Gastrocnemius medialis (tissue), 4 donors: ENCODE data around the gene PYCARD. TPM values are rescaled to one million over a fixed set of nuclear protein-coding genes. Genes with fewer than 3 reads are reported as not detected.
"Not testable (repeated sequence)": the region's sequence is repeated elsewhere in the genome, so short reads cannot be mapped to it uniquely, and the experiment has no call there.

Experiments
- ATAC-seq, 2 donors: fragments of 150-250 bp; one replicate each; pipeline ENCODE4 v1.9.1; 2016
- DNase-seq, 2 donors: peaks; one replicate each; pipeline ENCODE4 v3.0.0-alpha.2; 2019
- H3K27ac ChIP-seq, 4 donors: fragments of 200-600 bp; sonication (generic); 1 replicate in 1 of 4; 2 replicates in 3 of 4; pipeline ENCODE4 v1.5.1; 2016 to 2018; ENCODE audit warnings: mild to moderate bottlenecking in 2 of 4, moderate library complexity in 1 of 4
- H3K27me3 ChIP-seq, 3 donors: fragments of 200-600 bp; sonication (generic) in 2 of 3; 1 replicate in 1 of 3; 2 replicates in 2 of 3; pipeline versions ENCODE4 v1.5.1 to v1.6.0; 2016 to 2019; ENCODE audit warnings: mild to moderate bottlenecking in 1 of 3, moderate library complexity in 1 of 3
- H3K36me3 ChIP-seq, 2 donors: fragments of 200-600 bp; sonication (generic) in 1 of 2; one replicate each; pipeline ENCODE4 v1.5.1; 2017 to 2018
- H3K4me1 ChIP-seq, 2 donors: fragments of 200-600 bp; sonication (generic) in 1 of 2; one replicate each; pipeline ENCODE4 v1.5.1; 2016 to 2017; ENCODE audit warnings: mild to moderate bottlenecking in 2 of 2
- H3K4me3 ChIP-seq, 4 donors: fragments of 200-600 bp; sonication (generic) in 3 of 4; 1 replicate in 1 of 4; 2 replicates in 3 of 4; pipeline ENCODE4 v1.5.1; 2016 to 2019; ENCODE audit warnings: mild to moderate bottlenecking in 2 of 4
- H3K9me3 ChIP-seq, 3 donors: fragments of 200-600 bp; sonication (generic) in 2 of 3; 1 replicate in 1 of 3; 2 replicates in 2 of 3; pipeline ENCODE4 v1.5.1; 2016 to 2019
- POLR2A ChIP-seq, 2 donors: fragments of 450-650 bp; IDR thresholded peaks; one replicate each; pipeline ENCODE4 v1.6.1; 2017; ENCODE audit warnings: antibody characterized with exemption in 2 of 2, mild to moderate bottlenecking in 2 of 2, moderate library complexity in 2 of 2
- in situ Hi-C, 4 donors: fragments of 200-750 bp; cut with MboI; loops; one replicate each; pipeline versions ENCODE4 v1.15.0 to v1.8.0; 2017; ENCODE audit warnings: low sequenced_read_pairs in 4 of 4
- intact Hi-C: fragments of 100-400 bp; cut with DNase I; formaldehyde crosslinking; loops from one replicate; pipeline ENCODE4 v1.15.1; 2023; ENCODE audit warnings: low total_unique reads
- total RNA-seq, 4 donors: library from RNA; depleted of rRNA; stranded (reverse); fragments of >200 nt; gene quantifications; one replicate each; pipeline versions ENCODE4 v1.1.0 to v1.2.3, GENCODE V29; 2016
- TF ChIP-seq, protein P1 (sequence below), 5 experiments: fragments of 450-650 bp in 3 of 5; fragments of 200-600 bp in 2 of 5; sonication (generic) in 2 of 5; IDR thresholded peaks in 4 of 5; conservative IDR thresholded peaks in 1 of 5; 1 replicate in 4 of 5; 2 replicates in 1 of 5; pipeline ENCODE4 v1.5.1; 2016 to 2019; ENCODE audit warnings: antibody characterized with exemption in 5 of 5, mild to moderate bottlenecking in 3 of 5, moderate library complexity in 3 of 5

Gene PYCARD
- total RNA-seq, 4 donors from 2014 or later = 1.3 to 16.4 (median 3.7) TPM

DNA sequence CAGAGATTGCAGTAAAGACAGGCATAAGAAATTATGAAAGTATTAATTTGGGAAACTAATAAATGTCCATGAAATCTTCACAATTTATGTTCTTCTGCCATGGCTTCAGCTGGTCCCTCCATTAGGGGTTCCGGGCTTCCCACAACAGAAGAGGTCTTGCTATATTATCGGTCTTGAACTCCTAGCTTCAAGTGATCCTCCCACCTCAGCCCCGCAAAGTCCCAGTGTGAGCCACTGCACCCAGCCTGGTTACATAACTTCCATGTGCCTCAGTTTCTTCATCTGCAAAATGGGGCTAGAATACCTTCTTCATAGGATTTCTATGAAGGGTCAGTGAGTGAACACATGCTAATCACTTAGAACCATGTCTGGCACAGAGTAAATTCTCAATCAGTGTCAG lies 43.7 kb upstream of the PYCARD start:
- Histone ChIP-seq H3K4me3 (no peak overlapping the region), H3K27me3 (peaks cover 0 to 3% (median 0%) of the 10 kb centered on the region in 3 donors), H3K9me3 (no peaks in the 10 kb centered on the region), H3K4me1 (no peaks in the 10 kb centered on the region), H3K36me3 (no peaks in the 10 kb centered on the region), H3K27ac (no peak overlapping the region)
- no peak for TF ChIP-seq POLR2A (IDR thresholded peaks at IDR 0.05)
- TF ChIP-seq, protein P1, sequence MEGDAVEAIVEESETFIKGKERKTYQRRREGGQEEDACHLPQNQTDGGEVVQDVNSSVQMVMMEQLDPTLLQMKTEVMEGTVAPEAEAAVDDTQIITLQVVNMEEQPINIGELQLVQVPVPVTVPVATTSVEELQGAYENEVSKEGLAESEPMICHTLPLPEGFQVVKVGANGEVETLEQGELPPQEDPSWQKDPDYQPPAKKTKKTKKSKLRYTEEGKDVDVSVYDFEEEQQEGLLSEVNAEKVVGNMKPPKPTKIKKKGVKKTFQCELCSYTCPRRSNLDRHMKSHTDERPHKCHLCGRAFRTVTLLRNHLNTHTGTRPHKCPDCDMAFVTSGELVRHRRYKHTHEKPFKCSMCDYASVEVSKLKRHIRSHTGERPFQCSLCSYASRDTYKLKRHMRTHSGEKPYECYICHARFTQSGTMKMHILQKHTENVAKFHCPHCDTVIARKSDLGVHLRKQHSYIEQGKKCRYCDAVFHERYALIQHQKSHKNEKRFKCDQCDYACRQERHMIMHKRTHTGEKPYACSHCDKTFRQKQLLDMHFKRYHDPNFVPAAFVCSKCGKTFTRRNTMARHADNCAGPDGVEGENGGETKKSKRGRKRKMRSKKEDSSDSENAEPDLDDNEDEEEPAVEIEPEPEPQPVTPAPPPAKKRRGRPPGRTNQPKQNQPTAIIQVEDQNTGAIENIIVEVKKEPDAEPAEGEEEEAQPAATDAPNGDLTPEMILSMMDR (IDR thresholded peaks at IDR 0.05 in 4 of 5, conservative IDR thresholded peaks at IDR 0.05 in 1 of 5) = no peak
- no peak for DNase-seq
- in situ Hi-C loops (no loop called here), intact Hi-C loops (no loop called here)
- no peak for ATAC-seq

DNA sequence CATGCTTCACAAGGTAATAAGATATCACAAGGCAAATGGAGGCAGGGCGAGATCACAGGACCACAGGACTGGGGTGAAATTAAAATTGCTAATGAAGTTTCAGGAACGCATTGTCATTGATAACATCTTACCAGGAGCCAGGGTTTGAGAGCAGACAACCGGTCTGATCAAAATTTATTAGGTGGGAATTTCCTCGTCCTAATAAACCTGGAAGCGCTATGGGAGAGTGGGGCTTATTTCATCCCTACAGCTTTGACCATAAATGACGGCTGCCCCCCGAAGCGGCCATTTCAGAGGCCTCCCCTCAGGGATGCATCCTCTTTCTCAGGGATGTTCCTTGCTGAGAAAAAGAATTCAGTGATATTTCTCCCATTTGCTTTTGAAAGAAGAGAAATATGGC lies 43.0 kb upstream of the PYCARD start:
- H3K4me1 ChIP-seq, H3K4me3 ChIP-seq, in situ Hi-C loops, intact Hi-C loops, H3K36me3 ChIP-seq, DNase-seq, H3K27ac ChIP-seq, ATAC-seq, H3K9me3 ChIP-seq, H3K27me3 ChIP-seq: not testable (repeated sequence)

GRCh38 chr16:31243734-31244670 lies 41.4 kb upstream of the PYCARD start:
- in situ Hi-C loops = no loop called here
- intact Hi-C loops = no loop called here
- H3K27ac ChIP-seq = no peak overlapping the region
- no peaks in the 10 kb centered on the region for H3K4me1 ChIP-seq
- H3K4me3 ChIP-seq = no peak overlapping the region
- DNase-seq (no peak), ATAC-seq (peak in 1 of 2 donors; percentile 18)
- H3K9me3 ChIP-seq = no peaks in the 10 kb centered on the region
- H3K36me3 ChIP-seq = no peaks in the 10 kb centered on the region
- TF ChIP-seq POLR2A (IDR thresholded peaks at IDR 0.05) = no peak
- TF ChIP-seq, protein P1 (IDR thresholded peaks at IDR 0.05 in 4 of 5, conservative IDR thresholded peaks at IDR 0.05 in 1 of 5) = no peak
- H3K27me3 ChIP-seq = peaks cover 0 to 3% (median 0%) of the 10 kb centered on the region in 3 donors

DNA sequence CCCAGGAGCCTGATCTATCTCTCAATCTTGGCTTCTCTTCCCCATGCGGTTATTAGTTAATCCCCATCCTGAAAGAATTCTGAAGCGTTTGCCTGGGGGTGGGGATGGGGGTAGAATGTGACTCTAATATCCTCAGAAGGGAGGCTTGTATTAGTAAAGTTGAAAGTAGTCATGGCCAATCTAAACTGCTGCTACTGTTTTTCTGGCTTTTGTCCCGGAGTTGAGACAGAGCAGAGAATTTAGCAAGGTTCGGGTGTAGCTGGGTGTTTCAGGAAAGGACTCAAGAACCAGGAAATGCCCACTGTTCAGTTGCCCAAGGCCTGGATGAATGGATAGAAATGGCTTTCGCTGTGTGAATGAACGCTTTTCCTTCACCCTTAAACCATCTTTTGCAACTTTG lies 39.6 kb upstream of the PYCARD start:
- DNase-seq = no peak
- in situ Hi-C loops (no loop called here), intact Hi-C loops (no loop called here)
- Histone ChIP-seq H3K4me1 (no peaks in the 10 kb centered on the region), H3K36me3 (no peaks in the 10 kb centered on the region), H3K27ac (no peak overlapping the region), H3K9me3 (no peaks in the 10 kb centered on the region), H3K27me3 (peaks cover 0 to 3% (median 0%) of the 10 kb centered on the region in 3 donors), H3K4me3 (no peak overlapping the region)
- ATAC-seq = peak in 1 of 2 donors; percentile 29
- TF ChIP-seq, protein P1 (IDR thresholded peaks at IDR 0.05 in 4 of 5, conservative IDR thresholded peaks at IDR 0.05 in 1 of 5) = no peak
- TF ChIP-seq POLR2A (IDR thresholded peaks at IDR 0.05) = no peak

DNA sequence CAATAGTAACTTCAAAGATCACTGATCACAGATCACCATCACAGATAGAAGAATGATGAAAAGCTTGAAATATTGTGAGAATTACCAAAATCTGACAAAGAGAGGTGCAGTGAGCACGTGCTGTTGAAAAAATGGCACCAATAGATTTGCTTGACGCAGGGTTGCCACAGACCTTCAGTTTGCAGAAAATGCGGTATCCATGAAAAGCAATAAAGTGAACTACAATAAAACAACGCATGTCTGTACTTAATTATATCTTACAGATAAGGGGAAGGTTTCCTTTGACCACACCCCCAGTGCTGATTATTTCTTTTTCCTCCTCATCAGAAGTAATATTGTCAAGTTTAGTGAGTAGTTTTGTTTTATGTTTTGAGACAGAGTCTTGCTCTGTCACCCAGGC lies 35.5 kb upstream of the PYCARD start:
- intact Hi-C loops (no loop called here), in situ Hi-C loops (no loop called here)
- Histone ChIP-seq H3K27me3 (no peaks in the 10 kb centered on the region), H3K27ac (no peak overlapping the region), H3K9me3 (no peaks in the 10 kb centered on the region), H3K4me1 (no peaks in the 10 kb centered on the region), H3K4me3 (no peak overlapping the region), H3K36me3 (no peaks in the 10 kb centered on the region)
- no peak for TF ChIP-seq POLR2A (IDR thresholded peaks at IDR 0.05)
- TF ChIP-seq, protein P1 (IDR thresholded peaks at IDR 0.05 in 4 of 5, conservative IDR thresholded peaks at IDR 0.05 in 1 of 5) = no peak
- ATAC-seq (no peak), DNase-seq (no peak)
